GM12891 (cell line): ENCODE results near the gene DLGAP1.

Source experiments
- POLR2A ChIP-seq: IDR thresholded peaks from 2 replicates; pipeline ENCODE4 v1.6.1; 2011; ENCODE audit warnings: low read depth, low read length, control low read depth
- TAF1 ChIP-seq: IDR thresholded peaks from 2 replicates; pipeline ENCODE4 v1.6.1; 2011; ENCODE audit warnings: low read depth, low read length, control low read depth

GRCh38 chr18:3950668-3951404 lies 504.3 kb downstream of the DLGAP1 start:
- TF ChIP-seq POLR2A (no peak), TAF1 (no peak)
